AG10803 (cell line): ENCODE results near the gene MST1R.

Experiments used
- DNase-seq: peaks from one replicate; pipeline ENCODE4 v3.0.0; 2010; ENCODE audit warnings: low read depth
- H3K4me3 ChIP-seq: 2 replicates; pipeline ENCODE4 v1.5.1; 2011; ENCODE audit warnings: mild to moderate bottlenecking, low read length, control low read depth
- CTCF ChIP-seq: conservative IDR thresholded peaks from 2 replicates; pipeline ENCODE4 v1.5.1; 2011; ENCODE audit warnings: mild to moderate bottlenecking, low read length, control low read depth, inconsistent platforms

The MST1R gene

DNA sequence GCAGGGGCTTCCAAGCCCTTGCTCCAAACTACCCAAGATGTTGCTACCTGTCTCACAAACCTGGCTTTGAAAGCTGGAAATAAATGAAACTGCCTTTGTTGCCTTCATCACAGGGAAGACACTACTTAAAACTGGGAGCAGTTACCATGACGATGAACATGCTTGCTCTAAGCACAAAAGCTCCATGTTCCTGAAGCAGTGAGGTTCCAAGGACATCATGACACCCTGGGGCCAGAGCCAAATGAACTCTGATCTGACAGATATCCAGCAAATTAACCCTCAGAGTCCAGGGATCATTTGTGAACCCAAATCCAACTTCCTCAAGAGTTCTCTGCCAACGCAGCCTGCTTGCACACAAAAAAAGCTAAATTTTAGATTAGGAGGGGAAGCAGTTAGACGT, 58.0 kb downstream of the MST1R start:
- DNase-seq: no peak
- H3K4me3 ChIP-seq: no peak overlapping the region
- no peak for TF ChIP-seq CTCF

- H3K4me3 ChIP-seq: no peak overlapping the region
- no peak for DNase-seq
- no peak for TF ChIP-seq CTCF
These were observed 59.0 kb downstream of the MST1R start for GRCh38 chr3:49844464-49845183.

- H3K4me3 ChIP-seq: no peak overlapping the region
- TF ChIP-seq CTCF: no peak
- no peak for DNase-seq
These were observed 60.7 kb downstream of the MST1R start for GRCh38 chr3:49842843-49843517.

DNA sequence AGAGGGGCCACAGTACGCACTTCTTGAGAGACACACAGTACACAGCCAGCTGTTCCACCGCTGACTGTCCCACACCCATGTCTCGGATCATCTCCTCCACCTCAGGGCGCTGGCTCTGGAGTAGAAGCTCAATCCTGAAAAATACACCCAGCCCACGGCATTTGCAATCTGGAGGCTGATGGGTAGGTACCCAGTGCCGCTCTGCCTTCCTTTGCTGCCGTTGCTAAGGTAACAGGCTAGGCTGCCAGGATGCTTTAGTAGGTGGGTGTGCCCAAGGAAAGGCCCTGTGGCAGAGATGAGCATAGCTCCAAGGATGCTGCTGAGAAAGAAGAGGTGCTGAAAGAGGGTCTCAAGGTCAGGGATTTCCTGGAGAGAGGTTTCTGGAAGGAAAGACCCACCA, 61.9 kb downstream of the MST1R start:
- no peak for TF ChIP-seq CTCF
- H3K4me3 ChIP-seq: no peak overlapping the region
- no peak for DNase-seq

- peak; percentile 39 for TF ChIP-seq CTCF
- no peak overlapping the region for H3K4me3 ChIP-seq
- DNase-seq: no peak
These were observed 62.5 kb downstream of the MST1R start for GRCh38 chr3:49841126-49841696.

GRCh38 chr3:49840388-49840787, 63.3 kb downstream of the MST1R start:
- DNase-seq: peak; percentile 35
- no peak for TF ChIP-seq CTCF
- H3K4me3 ChIP-seq: no peak overlapping the region
